Uterus (tissue), 2 donors: ENCODE data around the gene DOCK1.

Experiments used
- POLR2A ChIP-seq, 2 donors: fragments of 450-650 bp; IDR thresholded peaks; one replicate each; pipeline ENCODE4 v1.6.1; 2016; ENCODE audit warnings: antibody characterized with exemption in 2 of 2, mild to moderate bottlenecking in 1 of 2, moderate library complexity in 1 of 2
- TF ChIP-seq, protein P1 (sequence below), 4 experiments: fragments of 200-600 bp in 2 of 4; fragments of 450-650 bp in 2 of 4; sonication (generic) in 2 of 4; IDR thresholded peaks; one replicate each; pipeline ENCODE4 v1.5.1; 2016 to 2019; ENCODE audit warnings: antibody characterized with exemption in 4 of 4, mild to moderate bottlenecking in 2 of 4, moderate library complexity in 1 of 4

DNA sequence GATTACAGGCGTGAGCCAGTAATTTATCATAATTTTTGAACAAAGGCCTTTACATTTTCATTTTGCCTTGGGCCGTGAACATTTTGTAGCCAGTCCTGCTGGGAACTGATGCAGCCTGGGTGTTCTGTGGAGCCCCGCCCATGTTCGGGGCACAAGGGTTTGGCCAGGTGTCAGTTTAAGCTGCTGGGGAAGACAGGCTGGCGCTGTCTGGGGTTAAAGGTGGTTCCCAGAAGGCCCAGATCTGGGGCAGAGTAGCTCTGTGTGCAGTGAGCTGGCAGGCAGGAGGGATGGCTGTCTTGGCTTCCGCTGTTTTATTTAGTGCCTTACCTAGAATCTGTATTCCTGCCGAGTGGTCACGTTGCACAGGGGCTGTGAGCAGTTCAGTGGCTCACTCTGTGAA, 50.2 kb downstream of the DOCK1 start:
- TF ChIP-seq, protein P1, sequence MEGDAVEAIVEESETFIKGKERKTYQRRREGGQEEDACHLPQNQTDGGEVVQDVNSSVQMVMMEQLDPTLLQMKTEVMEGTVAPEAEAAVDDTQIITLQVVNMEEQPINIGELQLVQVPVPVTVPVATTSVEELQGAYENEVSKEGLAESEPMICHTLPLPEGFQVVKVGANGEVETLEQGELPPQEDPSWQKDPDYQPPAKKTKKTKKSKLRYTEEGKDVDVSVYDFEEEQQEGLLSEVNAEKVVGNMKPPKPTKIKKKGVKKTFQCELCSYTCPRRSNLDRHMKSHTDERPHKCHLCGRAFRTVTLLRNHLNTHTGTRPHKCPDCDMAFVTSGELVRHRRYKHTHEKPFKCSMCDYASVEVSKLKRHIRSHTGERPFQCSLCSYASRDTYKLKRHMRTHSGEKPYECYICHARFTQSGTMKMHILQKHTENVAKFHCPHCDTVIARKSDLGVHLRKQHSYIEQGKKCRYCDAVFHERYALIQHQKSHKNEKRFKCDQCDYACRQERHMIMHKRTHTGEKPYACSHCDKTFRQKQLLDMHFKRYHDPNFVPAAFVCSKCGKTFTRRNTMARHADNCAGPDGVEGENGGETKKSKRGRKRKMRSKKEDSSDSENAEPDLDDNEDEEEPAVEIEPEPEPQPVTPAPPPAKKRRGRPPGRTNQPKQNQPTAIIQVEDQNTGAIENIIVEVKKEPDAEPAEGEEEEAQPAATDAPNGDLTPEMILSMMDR (IDR thresholded peaks at IDR 0.05) = no peak
- TF ChIP-seq POLR2A (IDR thresholded peaks at IDR 0.05) = no peak
